Measurements from ENCODE around the gene MAML3.

Gene MAML3

GRCh38 chr4:139743027-139743426, 411.0 kb downstream of the MAML3 start:
- peak overlapping the region; percentile 84 for H3K27ac ChIP-seq
- TF ChIP-seq CTCF (conservative IDR thresholded peaks at IDR 0.05), result no peak

GRCh38 chr4:139740531-139741041, 413.4 kb downstream of the MAML3 start:
- no peak for TF ChIP-seq CTCF (conservative IDR thresholded peaks at IDR 0.05)
- peak overlapping the region; percentile 84 for H3K27ac ChIP-seq

- peak overlapping the region; percentile 84 for H3K27ac ChIP-seq
- TF ChIP-seq CTCF (conservative IDR thresholded peaks at IDR 0.05), result no peak
Measured at GRCh38 chr4:139740121-139740520, 413.9 kb downstream of the MAML3 start.

GRCh38 chr4:139738846-139739613, 415.0 kb downstream of the MAML3 start:
- H3K27ac ChIP-seq, result peak overlapping the region; percentile 84
- TF ChIP-seq CTCF (conservative IDR thresholded peaks at IDR 0.05), result no peak

GRCh38 chr4:139736661-139737060, 417.3 kb downstream of the MAML3 start:
- no peak for TF ChIP-seq CTCF (conservative IDR thresholded peaks at IDR 0.05)
- peak overlapping the region; percentile 73; the same call in 1 of the 2 replicates for H3K27ac ChIP-seq

GRCh38 chr4:139736274-139736660, 417.7 kb downstream of the MAML3 start:
- TF ChIP-seq CTCF (conservative IDR thresholded peaks at IDR 0.05), result no peak
- H3K27ac ChIP-seq, result peak overlapping the region; percentile 73

- peak overlapping the region; percentile 73 for H3K27ac ChIP-seq
- TF ChIP-seq CTCF (conservative IDR thresholded peaks at IDR 0.05), result no peak
Measured at GRCh38 chr4:139735381-139736273, 418.4 kb downstream of the MAML3 start.

Data from VCaP (cell line).